IPS DF 19.7 (cell line): Measurements from ENCODE around the gene NOP56.
"Not testable (repeated sequence)": the region's sequence is repeated elsewhere in the genome, so short reads cannot be mapped to it uniquely, and the experiment has no call there.

Source experiments
- DNase-seq: peaks from one replicate; pipeline ENCODE4 v3.0.0-alpha.2; 2013; ENCODE audit warnings: low read depth, low spot score

Gene NOP56

GRCh38 chr20:2643708-2644107 lies 8.7 kb upstream of the NOP56 start:
- no peak for DNase-seq

- DNase-seq, result no peak
These were observed 508 bp downstream of the NOP56 start for GRCh38 chr20:2652724-2653555.

DNA sequence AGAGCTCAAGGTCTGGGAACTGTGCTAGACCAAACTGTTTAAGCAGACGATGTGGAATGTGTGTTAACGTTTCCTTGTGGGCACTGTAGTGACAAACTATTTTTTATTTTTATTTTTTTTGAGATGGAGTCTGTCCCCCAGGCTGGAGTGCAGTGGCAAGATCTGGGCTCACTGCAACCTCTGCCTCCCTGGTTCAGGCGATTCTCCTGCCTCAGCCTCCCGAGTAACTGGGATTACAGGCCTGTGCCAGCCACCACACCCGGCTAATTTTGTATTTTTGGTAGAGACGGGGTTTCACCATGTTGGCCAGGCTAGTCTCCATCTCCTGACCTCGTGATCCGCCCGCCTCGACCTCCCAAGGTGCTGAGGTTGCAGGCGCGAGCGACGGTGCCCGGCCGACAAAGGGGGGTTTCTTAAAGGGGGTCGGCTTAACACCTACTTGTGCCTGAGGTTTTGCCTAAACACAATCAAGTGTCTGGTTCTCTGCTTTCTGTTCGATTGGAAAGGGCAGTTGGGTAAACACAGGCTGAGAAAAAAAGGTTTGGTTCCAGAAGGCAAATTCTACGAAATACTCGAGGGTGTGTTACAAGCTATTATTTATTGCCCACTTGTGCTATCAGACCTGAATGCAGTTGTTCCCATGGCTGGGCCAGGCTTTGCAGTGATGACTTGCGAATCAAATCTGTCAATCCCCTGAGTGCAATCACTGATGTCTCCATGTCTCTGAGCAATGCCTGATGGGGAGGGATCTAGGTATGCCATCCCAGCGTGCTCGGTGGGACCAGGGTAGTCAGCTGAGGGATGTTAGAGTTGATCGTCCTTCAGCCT lies 1.3 kb downstream of the NOP56 start:
- no peak for DNase-seq

DNA sequence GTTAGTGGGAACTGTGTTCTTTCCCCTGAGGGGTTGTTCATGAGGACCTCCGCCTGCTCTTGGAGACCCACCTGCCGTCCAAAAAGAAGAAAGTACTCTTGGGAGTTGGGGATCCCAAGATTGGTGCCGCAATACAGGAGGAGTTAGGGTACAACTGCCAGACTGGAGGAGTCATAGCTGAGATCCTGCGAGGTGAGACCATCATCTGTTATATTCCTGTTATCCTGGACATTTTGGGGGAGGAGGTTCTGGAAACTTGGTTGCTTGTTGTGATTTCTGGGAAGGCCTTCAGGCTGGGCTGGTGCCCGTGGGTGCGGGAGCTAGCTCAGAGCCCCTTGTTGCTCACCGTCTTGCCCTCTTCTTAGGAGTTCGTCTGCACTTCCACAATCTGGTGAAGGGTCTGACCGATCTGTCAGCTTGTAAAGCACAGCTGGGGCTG lies 2.0 kb downstream of the NOP56 start:
- no peak for DNase-seq

DNA sequence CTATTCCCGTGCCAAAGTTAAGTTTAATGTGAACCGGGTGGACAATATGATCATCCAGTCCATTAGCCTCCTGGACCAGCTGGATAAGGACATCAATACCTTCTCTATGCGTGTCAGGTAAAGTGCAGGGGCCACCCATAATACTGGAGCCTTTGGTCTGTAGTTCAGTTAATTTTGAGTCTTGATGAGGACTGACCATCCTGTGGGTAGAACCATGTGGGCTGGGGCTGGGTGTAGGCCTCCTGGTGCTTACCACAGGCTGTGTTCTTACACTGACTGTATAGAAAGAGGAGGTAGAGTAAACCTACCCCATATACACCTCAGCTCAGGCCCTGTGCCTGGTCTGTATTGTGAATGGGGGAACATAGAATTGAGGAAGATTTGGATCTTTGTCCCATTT lies 2.4 kb downstream of the NOP56 start:
- DNase-seq, result no peak

DNA sequence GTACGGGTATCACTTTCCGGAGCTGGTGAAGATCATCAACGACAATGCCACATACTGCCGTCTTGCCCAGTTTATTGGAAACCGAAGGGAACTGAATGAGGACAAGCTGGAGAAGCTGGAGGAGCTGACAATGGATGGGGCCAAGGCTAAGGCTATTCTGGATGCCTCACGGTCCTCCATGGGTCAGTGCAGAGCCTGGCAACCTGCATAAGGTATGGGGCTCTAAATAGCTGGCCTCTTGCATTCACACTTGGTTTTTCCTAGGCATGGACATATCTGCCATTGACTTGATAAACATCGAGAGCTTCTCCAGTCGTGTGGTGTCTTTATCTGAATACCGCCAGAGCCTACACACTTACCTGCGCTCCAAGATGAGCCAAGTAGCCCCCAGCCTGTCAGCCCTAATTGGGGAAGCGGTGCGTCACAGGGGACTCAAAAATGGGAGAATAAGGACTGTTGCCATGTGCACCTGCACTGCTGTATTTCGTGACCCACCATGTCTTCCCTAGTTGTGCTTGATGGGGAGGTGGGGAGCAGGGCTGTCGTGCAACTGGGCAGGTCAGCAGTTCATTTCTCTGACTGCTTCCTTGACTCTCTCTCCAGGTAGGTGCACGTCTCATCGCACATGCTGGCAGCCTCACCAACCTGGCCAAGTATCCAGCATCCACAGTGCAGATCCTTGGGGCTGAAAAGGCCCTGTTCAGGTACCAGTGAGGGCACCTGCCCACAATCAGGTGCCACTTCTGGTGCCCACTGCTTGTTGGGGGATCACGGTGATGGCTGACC lies 3.1 kb downstream of the NOP56 start:
- no peak for DNase-seq

GRCh38 chr20:2656471-2657117 lies 4.2 kb downstream of the NOP56 start:
- DNase-seq, result no peak

GRCh38 chr20:2657241-2657640 lies 4.8 kb downstream of the NOP56 start:
- no peak for DNase-seq

DNA sequence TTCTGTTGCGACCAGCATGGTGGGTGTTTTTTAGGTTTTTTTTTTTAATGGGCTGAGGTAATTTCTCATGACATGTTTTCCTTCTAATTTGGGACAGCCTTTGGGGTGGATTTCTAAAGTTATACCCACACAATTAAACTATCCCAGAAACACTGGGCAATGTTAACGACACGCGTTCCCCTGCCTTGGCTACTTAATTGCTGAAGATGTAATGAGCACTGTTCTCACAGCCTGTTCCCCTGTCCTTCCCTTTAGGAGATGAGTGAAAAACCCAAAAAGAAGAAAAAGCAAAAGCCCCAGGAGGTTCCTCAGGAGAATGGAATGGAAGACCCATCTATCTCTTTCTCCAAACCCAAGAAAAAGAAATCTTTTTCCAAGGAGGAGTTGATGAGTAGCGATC lies 5.2 kb downstream of the NOP56 start:
- DNase-seq, result no peak

DNA sequence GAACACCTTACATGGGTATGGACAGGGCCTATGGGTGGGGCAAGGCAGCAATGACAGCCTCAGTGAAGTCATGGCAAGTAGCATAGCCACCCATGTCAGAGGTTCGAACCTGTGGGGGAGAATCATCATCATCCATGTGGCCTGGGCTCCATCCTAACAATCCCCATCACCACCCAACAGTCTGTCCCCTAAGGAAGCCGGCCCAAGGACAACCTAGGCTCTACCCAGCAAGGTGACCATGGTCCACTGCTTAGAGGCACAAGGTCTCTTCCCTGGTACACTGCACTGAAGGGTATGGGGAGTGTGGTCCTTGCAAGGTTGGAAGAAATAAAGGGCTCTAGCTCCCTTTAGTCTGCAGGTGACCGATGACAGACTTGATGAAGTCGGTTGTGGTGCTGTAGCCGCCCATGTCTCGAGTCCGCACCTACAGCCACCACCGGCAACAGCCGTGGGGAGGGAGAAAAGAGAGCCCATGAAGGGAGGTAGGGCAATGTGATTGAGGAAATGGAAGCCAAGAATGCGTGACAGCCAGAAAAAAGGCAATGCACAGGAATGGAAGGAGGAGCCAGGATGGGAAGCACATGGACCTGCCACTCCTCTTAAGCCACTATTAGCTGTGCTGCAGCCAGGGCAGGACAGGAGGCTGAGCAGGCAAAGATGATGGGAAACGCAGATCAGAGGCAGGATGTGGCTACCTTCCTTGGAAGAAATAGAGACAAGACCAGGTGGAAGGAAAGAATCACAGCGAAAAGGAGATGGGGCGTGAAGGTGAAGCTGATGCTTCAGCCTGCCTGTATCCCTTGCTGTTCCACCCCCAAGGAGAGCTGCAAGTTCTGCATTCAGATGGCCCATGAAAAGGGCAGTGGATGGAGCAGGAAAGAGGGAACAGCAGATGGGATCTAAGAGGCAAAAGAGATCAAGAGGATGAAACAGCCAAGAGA lies 6.3 kb downstream of the NOP56 start:
- DNase-seq, result no peak

GRCh38 chr20:2659547-2659946 lies 7.1 kb downstream of the NOP56 start:
- no peak for DNase-seq

DNA sequence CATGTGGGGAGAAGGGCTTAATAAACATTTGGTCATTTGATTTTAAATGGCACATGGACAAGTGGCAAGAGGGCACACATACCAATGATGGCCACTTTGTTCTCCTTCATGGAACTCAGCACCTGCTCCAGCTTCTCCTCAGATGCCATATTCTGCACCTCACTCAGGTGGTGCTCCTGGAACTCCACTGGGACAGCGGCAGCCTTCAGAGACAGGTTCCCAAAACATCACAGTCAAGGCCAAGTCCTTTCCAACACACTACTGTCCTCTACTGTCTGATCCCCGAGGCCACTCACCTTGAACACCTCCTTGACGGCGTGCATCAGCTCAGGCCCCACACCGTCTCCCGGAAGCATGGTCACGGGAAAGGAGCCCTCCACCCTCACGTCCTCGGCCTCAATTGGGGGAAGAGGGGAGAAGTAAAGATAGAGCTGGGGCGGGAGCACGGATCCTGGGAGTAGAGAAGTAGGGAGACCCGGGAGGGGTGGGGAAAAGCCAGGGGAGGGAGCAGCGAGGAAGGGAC lies 11.0 kb downstream of the NOP56 start:
- no peak for DNase-seq

DNA sequence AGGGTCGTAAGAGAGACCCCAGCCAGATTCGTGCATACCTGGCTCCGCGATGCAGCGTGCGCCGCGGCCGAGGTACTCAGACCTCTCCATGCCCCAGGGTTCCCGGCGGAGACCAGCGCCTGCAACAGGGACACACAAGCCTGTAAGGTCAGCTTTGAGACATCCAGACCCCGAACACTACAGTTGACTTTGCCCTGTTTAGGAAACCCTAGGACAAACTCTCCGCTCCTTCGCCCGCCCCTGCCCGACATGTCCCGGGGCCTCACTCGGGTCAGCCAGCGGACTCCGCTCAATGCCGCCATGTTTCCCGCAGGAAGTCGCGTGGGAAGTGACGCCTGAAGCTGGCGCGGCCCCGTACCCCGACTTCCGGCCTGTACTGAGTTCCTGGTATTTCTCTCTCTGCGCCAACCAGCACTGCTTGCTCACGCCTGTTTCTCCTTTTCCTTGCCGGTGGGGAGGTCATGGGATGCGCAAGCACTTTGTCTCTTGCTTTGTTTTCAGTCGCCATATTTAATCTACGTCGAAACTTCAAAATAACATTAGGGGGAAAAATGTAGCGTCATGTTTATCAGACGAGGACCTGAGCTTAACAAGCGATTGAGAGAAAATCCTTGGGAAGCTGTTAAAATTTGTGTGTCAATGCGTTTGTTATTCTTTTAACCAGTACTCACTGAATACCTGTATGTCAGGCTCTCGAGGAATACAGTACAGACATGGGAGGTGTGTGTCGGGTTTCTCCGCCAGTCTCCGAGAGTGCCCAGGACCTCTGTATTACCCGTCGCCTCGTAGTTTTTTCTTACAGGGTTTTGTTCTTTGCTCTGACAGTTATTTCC lies 11.7 kb downstream of the NOP56 start, which contains the start of gene IDH3B:
Gene IDH3B, minus strand, starts transcription at position 330 of the 833 bp plus-strand sequence. Its CDS starts 28 bp downstream, at position 302.
- peak; percentile 90 for DNase-seq

GRCh38 chr20:2671977-2672376 lies 19.5 kb downstream of the NOP56 start:
- DNase-seq, result no peak

GRCh38 chr20:2672446-2672845 lies 20.0 kb downstream of the NOP56 start:
- DNase-seq, result no peak

DNA sequence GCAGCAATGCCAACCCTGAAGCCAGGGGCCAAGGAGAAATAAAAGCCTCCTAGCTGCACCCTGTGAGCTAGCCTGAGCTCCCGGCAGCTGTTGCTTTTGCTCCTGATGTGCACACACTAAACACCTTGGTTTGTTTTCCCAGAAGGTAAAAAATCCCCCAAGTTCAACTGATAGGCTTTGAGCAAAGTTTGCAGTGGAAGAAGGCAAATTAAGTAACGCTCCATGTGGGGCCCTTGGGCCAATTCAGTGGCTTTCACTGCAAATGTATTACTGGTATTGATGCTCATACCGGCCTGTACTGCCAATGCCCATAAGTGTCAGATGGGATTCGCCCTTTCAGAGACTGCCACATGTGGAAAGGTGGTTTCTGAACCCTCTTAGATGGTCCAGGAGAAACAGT lies 21.0 kb downstream of the NOP56 start:
- no peak for DNase-seq

- no peak for DNase-seq
These were observed 27.6 kb downstream of the NOP56 start for GRCh38 chr20:2680046-2680445.

DNA sequence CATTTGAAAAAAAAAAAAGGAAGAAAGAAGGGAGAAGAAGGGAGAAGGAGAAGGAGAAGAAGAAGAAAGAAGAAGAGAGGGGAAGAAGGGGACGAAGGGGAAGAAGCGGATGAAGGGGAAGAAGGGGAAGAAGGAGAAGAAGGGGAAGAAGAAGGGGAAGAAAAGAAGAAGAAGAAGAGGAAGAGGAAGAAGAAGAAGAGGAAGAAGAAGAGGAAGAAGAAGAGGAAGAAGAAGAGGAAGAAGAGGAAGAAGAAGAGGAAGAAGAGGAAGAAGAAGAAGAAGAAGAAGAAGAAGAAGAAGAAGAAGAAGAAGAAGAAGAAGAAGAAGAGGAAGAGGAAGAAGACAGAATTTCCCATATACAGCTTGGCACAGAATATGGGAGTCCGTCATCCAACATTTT lies 29.6 kb downstream of the NOP56 start:
- DNase-seq, result not testable (repeated sequence)

DNA sequence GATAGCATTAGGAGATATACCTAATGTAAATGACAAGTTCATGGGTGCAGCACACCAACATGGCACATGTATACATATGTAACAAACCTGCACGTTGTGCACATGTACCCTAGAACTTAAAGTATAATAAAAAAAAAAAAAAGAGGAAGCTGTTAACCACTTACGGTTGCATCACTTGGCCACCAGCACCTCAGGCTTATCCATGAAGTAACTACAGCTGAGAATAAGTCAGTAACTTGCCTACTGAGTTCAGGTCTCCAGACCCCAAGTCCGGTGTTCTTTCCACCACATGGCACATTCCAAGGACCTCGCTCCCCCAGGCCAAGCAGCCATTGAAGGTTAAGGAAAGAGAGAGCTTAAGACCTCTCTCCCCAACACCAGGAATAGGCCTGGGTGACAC lies 32.4 kb downstream of the NOP56 start:
- not testable (repeated sequence) for DNase-seq
